HepG2 (cell line): ENCODE data around the gene ATXN7L3. TPM values are rescaled to one million over a fixed set of nuclear protein-coding genes. Genes with fewer than 3 reads are reported as not detected.

Source experiments
- BCL6 ChIP-seq: IDR thresholded peaks from 2 replicates; pipeline ENCODE4 v1.6.1; 2016; ENCODE audit warnings: missing genetic modification reagents, missing compliant biosample characterization
- FOXA1 ChIP-seq, 2 experiments: fragments of 450-650 bp in 1 of 2; sonication (generic) in 1 of 2; formaldehyde crosslinking in 1 of 2; IDR thresholded peaks; 2 replicates each; pipeline versions ENCODE4 v1.4.0 to v1.6.1; 2016 to 2020; ENCODE audit warnings: missing genetic modification reagents in 1 of 2
- FOXO1 ChIP-seq: sonication (generic); formaldehyde crosslinking; IDR thresholded peaks from 2 replicates; pipeline ENCODE4 v1.4.0; 2020; ENCODE audit warnings: missing genetic modification reagents
- GABPB1 ChIP-seq: IDR thresholded peaks from 2 replicates; pipeline ENCODE4 v1.6.1; 2016; ENCODE audit warnings: mild to moderate bottlenecking, missing genetic modification reagents, moderate library complexity, missing compliant biosample characterization
- IRX3 ChIP-seq: sonication (generic); formaldehyde crosslinking; IDR thresholded peaks from 2 replicates; pipeline ENCODE4 v1.8.1; 2023; ENCODE audit warnings: mild to moderate bottlenecking, low read depth, missing genetic modification reagents, borderline replicate concordance
- RARA ChIP-seq: IDR thresholded peaks from 2 replicates; pipeline ENCODE4 v1.6.1; 2016; ENCODE audit warnings: missing genetic modification reagents, missing compliant biosample characterization
- RCOR2 ChIP-seq: IDR thresholded peaks from 2 replicates; pipeline ENCODE4 v1.6.1; 2016; ENCODE audit warnings: missing biosample characterization, missing genetic modification reagents
- SMAD1 ChIP-seq: sonication (generic); formaldehyde crosslinking; IDR thresholded peaks from 2 replicates; pipeline ENCODE4 v1.4.0; 2020; ENCODE audit warnings: missing genetic modification reagents, low read depth, mild to moderate bottlenecking, borderline replicate concordance
- SMC3 ChIP-seq: IDR thresholded peaks from 2 replicates; pipeline ENCODE4 v1.6.1; 2011; ENCODE audit warnings: low read length, improper control_type of control experiment
- SP5 ChIP-seq: IDR thresholded peaks from 2 replicates; pipeline ENCODE4 v1.6.1; 2016; ENCODE audit warnings: low read depth, borderline replicate concordance
- TMF1 ChIP-seq: sonication (generic); formaldehyde crosslinking; IDR thresholded peaks from 2 replicates; pipeline ENCODE4 v1.8.1; 2022; ENCODE audit warnings: low read depth, missing genetic modification reagents
- ZC3H4 ChIP-seq: sonication (generic); formaldehyde crosslinking; IDR thresholded peaks from 2 replicates; pipeline ENCODE4 v1.4.0; 2020; ENCODE audit warnings: missing genetic modification reagents, borderline replicate concordance
- ZNF12 ChIP-seq: sonication (generic); formaldehyde crosslinking; IDR thresholded peaks from 2 replicates; pipeline ENCODE4 v1.5.0; 2020; ENCODE audit warnings: missing genetic modification reagents
- ZNF326 ChIP-seq: sonication (generic); formaldehyde crosslinking; IDR thresholded peaks from 2 replicates; pipeline ENCODE4 v1.4.0; 2020; ENCODE audit warnings: missing genetic modification reagents, borderline replicate concordance
- ZNF501 ChIP-seq: sonication (generic); formaldehyde crosslinking; IDR thresholded peaks from 2 replicates; pipeline ENCODE4 v1.5.1; 2020; ENCODE audit warnings: mild to moderate bottlenecking, moderate library complexity, missing genetic modification reagents
- polyA plus RNA-seq, 8 experiments: library from polyadenylated mRNA; depleted of rRNA in 3 of 8; stranded (reverse) in 7 of 8; unstranded in 1 of 8; fragments of >200 nt; fragmentation: Illumina TruSeq in 4 of 8; extraction: Trizol in 4 of 8; gene quantifications; 2 replicates each; pipeline versions ENCODE4 v1.2.1 to v1.2.3, GENCODE V29; 2011 to 2016; ENCODE audit warnings: low read depth in 4 of 8, missing spikeins in 1 of 8, mixed read lengths in 1 of 8; ENCODE audit not compliant: insufficient read depth in 1 of 8
- total RNA-seq, 5 experiments: library from RNA; depleted of rRNA; stranded (reverse); fragments of >200 nt; fragmentation: Illumina TruSeq; extraction: Trizol; gene quantifications; 2 replicates each; pipeline ENCODE4 v1.2.3, GENCODE V29; 2016; ENCODE audit warnings: low read depth in 1 of 5
- TF ChIP-seq, protein P1 (sequence below): sonication (generic); formaldehyde crosslinking; IDR thresholded peaks from 2 replicates; pipeline ENCODE4 v1.5.0; 2020; ENCODE audit warnings: mild to moderate bottlenecking, missing genetic modification reagents, borderline replicate concordance
- TF ChIP-seq, protein P2 (sequence below): IDR thresholded peaks from 2 replicates; pipeline ENCODE4 v1.6.1; 2016; ENCODE audit warnings: missing compliant biosample characterization, missing genetic modification reagents, borderline replicate concordance
- TF ChIP-seq, protein P3 (sequence below): sonication (generic); formaldehyde crosslinking; IDR thresholded peaks from 2 replicates; pipeline ENCODE4 v1.4.0; 2020; ENCODE audit warnings: missing genetic modification reagents, borderline replicate concordance
- TF ChIP-seq, protein P4 (sequence below): IDR thresholded peaks from 2 replicates; pipeline ENCODE4 v1.6.1; 2016; ENCODE audit warnings: low read depth, borderline replicate concordance

Gene ATXN7L3
- total and polyA plus RNA-seq, 2 of the 13 experiments (the other 11 are each of a cell fraction or from before 2014, with no cell fraction given) = 44.5 to 59.1 TPM

DNA sequence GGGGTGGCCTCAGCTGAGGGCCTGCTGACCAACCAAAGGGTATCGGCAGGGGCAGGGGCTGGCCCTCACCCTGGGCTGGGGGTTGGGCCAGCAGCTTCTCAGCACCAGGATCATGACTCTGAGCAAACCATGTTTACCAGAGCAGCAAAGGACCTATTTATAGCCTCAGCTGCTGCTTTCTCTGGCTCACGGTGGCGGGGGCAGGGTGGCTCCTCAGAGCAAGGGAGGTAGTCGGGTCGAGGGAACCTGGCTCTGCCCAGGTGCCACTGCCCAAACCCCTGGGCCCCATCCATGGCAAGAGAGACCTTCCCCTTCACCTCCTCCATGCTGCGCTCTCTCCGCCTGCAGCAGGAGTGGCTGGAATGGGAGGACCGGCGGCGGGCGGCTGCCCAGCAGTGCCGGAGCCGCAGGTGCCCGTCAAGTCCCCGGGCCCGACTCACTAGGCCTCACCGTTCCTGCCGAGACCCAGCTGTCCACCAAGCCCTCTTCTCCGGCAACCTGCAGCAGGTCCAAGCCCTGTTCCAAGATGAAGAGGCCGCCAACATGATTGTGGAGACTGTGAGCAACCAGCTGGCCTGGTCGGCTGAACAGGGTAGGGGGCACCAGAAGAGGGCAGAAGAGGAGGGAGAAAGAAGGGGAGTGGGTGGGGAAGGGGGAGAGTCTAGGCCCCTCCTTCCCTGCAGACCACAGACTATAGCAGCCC, 29.0 kb downstream of the ATXN7L3 start, which contains the start of gene ASB16 (continued):
- TF ChIP-seq, protein P1, sequence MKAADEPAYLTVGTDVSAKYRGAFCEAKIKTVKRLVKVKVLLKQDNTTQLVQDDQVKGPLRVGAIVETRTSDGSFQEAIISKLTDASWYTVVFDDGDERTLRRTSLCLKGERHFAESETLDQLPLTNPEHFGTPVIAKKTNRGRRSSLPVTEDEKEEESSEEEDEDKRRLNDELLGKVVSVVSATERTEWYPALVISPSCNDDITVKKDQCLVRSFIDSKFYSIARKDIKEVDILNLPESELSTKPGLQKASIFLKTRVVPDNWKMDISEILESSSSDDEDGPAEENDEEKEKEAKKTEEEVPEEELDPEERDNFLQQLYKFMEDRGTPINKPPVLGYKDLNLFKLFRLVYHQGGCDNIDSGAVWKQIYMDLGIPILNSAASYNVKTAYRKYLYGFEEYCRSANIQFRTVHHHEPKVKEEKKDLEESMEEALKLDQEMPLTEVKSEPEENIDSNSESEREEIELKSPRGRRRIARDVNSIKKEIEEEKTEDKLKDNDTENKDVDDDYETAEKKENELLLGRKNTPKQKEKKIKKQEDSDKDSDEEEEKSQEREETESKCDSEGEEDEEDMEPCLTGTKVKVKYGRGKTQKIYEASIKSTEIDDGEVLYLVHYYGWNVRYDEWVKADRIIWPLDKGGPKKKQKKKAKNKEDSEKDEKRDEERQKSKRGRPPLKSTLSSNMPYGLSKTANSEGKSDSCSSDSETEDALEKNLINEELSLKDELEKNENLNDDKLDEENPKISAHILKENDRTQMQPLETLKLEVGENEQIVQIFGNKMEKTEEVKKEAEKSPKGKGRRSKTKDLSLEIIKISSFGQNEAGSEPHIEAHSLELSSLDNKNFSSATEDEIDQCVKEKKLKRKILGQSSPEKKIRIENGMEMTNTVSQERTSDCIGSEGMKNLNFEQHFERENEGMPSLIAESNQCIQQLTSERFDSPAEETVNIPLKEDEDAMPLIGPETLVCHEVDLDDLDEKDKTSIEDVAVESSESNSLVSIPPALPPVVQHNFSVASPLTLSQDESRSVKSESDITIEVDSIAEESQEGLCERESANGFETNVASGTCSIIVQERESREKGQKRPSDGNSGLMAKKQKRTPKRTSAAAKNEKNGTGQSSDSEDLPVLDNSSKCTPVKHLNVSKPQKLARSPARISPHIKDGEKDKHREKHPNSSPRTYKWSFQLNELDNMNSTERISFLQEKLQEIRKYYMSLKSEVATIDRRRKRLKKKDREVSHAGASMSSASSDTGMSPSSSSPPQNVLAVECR (CRISPR knock-in tag) = peak; percentile 44; the same call in 1 of the 2 replicates
- TF ChIP-seq SMAD1 (CRISPR knock-in tag) (no peak; the same call in 1 of the 2 replicates), ZNF501 (peak; percentile 56), BCL6 (CRISPR knock-in tag) (0 out of 2 replicates have a peak, but pooled peaks have one; percentile 6), ZC3H4 (CRISPR knock-in tag) (no peak), ZNF12 (CRISPR knock-in tag) (no peak), SMC3 (no peak), RARA (CRISPR knock-in tag) (0 out of 2 replicates have a peak, but pooled peaks have one; percentile 6), SP5 (CRISPR knock-in tag) (no peak; the same call in 1 of the 2 replicates), FOXA1 (IDR thresholded peaks at IDR 0.05) (no peak), FOXA1 (CRISPR knock-in tag; IDR thresholded peaks at IDR 0.05) (peak; percentile 53; the same call in 1 of the 2 replicates), IRX3 (CRISPR knock-in tag) (no peak), RCOR2 (CRISPR knock-in tag) (no peak), ZNF326 (no peak), GABPB1 (peak; percentile 51; the same call in 1 of the 2 replicates), TMF1 (CRISPR knock-in tag) (no peak), FOXO1 (CRISPR knock-in tag) (peak; percentile 42; the same call in 1 of the 2 replicates)
- TF ChIP-seq, protein P2, sequence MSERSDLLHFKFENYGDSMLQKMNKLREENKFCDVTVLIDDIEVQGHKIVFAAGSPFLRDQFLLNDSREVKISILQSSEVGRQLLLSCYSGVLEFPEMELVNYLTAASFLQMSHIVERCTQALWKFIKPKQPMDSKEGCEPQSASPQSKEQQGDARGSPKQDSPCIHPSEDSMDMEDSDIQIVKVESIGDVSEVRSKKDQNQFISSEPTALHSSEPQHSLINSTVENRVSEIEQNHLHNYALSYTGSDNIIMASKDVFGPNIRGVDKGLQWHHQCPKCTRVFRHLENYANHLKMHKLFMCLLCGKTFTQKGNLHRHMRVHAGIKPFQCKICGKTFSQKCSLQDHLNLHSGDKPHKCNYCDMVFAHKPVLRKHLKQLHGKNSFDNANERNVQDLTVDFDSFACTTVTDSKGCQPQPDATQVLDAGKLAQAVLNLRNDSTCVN (CRISPR knock-in tag) = no peak
- TF ChIP-seq, protein P3, sequence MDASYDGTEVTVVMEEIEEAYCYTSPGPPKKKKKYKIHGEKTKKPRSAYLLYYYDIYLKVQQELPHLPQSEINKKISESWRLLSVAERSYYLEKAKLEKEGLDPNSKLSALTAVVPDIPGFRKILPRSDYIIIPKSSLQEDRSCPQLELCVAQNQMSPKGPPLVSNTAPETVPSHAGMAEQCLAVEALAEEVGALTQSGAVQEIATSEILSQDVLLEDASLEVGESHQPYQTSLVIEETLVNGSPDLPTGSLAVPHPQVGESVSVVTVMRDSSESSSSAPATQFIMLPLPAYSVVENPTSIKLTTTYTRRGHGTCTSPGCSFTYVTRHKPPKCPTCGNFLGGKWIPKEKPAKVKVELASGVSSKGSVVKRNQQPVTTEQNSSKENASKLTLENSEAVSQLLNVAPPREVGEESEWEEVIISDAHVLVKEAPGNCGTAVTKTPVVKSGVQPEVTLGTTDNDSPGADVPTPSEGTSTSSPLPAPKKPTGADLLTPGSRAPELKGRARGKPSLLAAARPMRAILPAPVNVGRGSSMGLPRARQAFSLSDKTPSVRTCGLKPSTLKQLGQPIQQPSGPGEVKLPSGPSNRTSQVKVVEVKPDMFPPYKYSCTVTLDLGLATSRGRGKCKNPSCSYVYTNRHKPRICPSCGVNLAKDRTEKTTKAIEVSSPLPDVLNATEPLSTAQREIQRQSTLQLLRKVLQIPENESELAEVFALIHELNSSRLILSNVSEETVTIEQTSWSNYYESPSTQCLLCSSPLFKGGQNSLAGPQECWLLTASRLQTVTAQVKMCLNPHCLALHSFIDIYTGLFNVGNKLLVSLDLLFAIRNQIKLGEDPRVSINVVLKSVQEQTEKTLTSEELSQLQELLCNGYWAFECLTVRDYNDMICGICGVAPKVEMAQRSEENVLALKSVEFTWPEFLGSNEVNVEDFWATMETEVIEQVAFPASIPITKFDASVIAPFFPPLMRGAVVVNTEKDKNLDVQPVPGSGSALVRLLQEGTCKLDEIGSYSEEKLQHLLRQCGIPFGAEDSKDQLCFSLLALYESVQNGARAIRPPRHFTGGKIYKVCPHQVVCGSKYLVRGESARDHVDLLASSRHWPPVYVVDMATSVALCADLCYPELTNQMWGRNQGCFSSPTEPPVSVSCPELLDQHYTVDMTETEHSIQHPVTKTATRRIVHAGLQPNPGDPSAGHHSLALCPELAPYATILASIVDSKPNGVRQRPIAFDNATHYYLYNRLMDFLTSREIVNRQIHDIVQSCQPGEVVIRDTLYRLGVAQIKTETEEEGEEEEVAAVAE (CRISPR knock-in tag) = 0 out of 2 replicates have a peak, but pooled peaks have one; percentile 12
- TF ChIP-seq, protein P4, sequence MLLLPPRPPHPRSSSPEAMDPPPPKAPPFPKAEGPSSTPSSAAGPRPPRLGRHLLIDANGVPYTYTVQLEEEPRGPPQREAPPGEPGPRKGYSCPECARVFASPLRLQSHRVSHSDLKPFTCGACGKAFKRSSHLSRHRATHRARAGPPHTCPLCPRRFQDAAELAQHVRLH = peak; percentile 75; the same call in 1 of the 2 replicates
